DND-41 (cell line): ENCODE results near the gene DCK.

Experiments used
- CTCF ChIP-seq: IDR thresholded peaks from 2 replicates; pipeline ENCODE4 v1.5.1; 2012; ENCODE audit warnings: borderline replicate concordance, low read length, moderate library complexity, mild to moderate bottlenecking; ENCODE audit not compliant: poor library complexity, severe bottlenecking; ENCODE audit errors: extremely low read depth
- EZH2 ChIP-seq: IDR thresholded peaks from 3 replicates; pipeline ENCODE4 v1.6.1; 2012; ENCODE audit warnings: borderline replicate concordance, low read depth, mild to moderate bottlenecking, moderate library complexity, low read length, inconsistent platforms; ENCODE audit not compliant: severe bottlenecking

- TF ChIP-seq EZH2 (no peak), CTCF (no peak)
These were observed 57.4 kb downstream of the DCK start for GRCh38 chr4:71050809-71051208.
